Lung microvascular endothelial cell (primary cell): ENCODE data around the gene BCL11B. TPM values are rescaled to one million over a fixed set of nuclear protein-coding genes. Genes with fewer than 3 reads are reported as not detected.
"Not testable (repeated sequence)": the region's sequence is repeated elsewhere in the genome, so short reads cannot be mapped to it uniquely, and the experiment has no call there.

ENCODE experiments used
- DNase-seq, 2 donors: peaks; one replicate each; pipeline versions ENCODE4 v3.0.0 to v3.0.0-alpha.2; 2010; ENCODE audit warnings: low read depth in 2 of 2
- total RNA-seq: library from RNA; depleted of rRNA; stranded (reverse); fragments of >200 nt; gene quantifications from 2 replicates; pipeline ENCODE4 v1.2.1, GENCODE V29; 2014

The BCL11B gene
- total RNA-seq, 1 donor from 2014 or later = under 0.01 TPM

DNA sequence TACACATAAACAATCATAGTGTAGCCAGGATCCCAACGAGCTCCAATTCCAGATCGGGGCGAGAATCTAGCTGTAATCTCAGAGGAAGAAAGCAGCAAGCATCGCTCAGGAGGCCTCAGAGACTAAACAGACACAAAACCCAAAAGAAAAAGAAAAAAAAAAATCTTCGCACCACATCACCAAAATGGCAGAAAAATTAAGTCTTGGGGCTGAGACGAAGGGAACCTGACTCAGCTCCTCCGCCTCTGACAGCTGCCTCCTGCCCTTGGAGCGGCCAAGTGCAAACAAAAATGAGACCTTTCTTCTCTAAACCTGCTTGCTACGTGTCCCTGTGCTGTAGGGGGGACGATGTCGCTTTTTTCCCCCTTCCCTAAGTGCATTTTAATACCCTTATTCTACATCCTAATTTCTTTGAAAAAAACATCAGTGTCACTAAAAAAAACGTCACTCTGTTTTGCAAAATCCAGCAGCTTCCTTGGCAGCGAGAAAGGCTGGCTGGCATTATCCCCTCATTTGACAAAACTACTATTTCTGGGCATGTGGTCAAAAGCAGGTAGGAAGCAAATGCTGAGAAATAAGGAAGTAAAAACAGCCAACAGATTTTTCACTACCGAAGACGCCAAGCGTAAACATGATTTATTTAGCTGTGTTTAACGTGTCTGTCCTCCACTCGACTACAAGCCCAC is 30.5 kb downstream of the BCL11B start:
- no peak for DNase-seq

- DNase-seq = no peak
Observed at GRCh38 chr14:99240627-99241324, 31.2 kb downstream of the BCL11B start.

- no peak for DNase-seq
Observed at GRCh38 chr14:99239661-99240092, 32.3 kb downstream of the BCL11B start.

- no peak for DNase-seq
Observed at GRCh38 chr14:99238216-99238615, 33.8 kb downstream of the BCL11B start.

DNA sequence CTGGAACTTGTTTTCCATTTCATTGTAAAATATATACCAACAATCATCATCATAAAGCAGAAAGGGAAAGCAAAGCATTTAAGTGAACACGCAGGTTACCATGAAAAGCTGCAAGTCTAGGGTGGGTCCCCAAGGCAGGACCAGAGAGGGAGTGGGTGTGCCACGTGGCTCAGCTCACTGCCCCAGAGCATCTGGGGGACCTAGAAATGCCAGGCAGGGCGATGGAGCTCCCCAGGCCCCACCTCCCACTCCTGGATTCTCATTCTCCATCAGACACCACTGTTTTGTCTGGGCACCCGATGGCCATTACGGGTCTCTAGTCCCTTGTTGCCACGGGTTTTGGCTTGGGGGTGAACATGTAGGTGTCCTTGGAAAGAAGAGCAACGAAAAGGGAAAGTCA is 34.7 kb downstream of the BCL11B start:
- DNase-seq = no peak

GRCh38 chr14:99236386-99237138 is 35.4 kb downstream of the BCL11B start:
- no peak for DNase-seq

- DNase-seq = no peak
Observed at GRCh38 chr14:99235582-99236320, 36.2 kb downstream of the BCL11B start.

GRCh38 chr14:99234961-99235571 is 36.9 kb downstream of the BCL11B start:
- no peak for DNase-seq

GRCh38 chr14:99234355-99234754 is 37.6 kb downstream of the BCL11B start:
- no peak for DNase-seq

DNA sequence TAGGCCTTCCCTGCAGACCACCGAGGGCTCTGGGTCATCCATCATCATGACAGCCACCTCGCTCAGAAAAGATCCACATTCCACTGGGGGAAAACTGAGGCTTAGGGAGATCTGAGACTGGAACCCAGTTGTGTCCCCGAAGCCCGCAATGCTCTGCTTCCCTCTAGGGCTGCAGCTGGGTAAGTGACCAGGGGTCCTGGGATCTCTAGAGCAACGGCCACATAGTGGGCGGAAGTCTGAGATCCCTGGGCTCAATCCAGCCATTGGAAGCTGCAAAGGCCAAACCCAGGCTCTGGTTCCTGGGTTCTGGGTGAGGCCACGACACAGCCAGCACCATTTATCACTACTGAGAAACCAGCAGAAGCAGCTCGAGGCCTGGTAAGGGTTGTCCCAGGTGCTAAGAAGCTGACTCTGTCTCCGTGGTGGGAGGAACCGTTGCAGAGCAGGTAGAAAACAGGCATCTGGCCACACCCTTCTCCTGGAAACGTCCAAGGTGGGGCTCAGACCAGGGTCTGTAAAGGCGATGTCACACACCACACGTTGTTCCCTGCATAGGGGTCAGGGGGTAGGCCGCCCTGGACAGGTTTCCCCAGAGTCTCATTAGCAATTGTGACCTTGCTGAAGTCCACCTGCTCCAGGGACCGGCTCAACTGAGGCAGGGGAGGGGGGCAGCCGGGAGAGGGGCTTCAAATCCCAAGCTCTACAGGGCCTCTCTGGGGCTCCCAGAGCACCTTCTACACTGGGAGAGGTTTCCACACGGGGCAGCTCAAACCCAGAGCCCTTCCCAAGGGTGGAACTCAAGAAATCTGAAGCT is 38.6 kb downstream of the BCL11B start:
- no peak for DNase-seq

- DNase-seq = no peak
Observed at GRCh38 chr14:99232714-99233214, 39.2 kb downstream of the BCL11B start.

- no peak for DNase-seq
Observed at GRCh38 chr14:99231850-99232713, 39.9 kb downstream of the BCL11B start.

DNA sequence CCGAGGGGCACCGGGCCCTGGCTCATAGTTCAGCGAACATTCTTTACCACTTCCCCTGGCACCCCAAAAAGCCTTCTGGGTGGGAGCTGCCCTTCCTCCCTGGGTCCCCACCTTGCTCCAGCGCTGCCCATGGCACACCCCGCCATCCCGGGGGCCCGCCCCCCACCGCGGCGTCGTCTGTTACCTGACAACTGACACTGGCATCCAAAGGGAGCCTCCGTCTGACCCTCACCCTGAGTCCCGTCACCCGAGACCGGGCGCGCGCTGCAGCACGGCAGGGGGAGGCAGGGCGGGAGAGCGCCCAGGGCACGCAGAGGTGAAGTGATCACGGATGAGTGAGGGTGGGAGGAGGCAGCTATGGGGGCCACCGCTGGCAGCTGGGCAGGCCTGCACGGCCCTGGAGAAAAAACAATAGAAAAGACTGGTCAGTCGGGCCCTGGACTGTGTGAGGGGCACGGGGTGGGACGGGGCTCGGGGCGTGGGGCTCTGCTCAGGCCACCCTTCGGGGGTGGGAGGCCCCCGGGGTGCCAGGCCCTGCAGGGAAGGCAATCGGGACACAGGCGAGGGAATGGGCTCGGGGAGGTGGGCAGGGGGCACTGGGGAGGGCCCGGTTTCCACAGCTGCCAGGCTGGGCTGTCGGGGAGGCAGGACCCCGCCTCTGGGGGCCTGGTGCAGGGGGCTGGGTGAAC is 40.7 kb downstream of the BCL11B start:
- DNase-seq = no peak

- DNase-seq = no peak
Observed at GRCh38 chr14:99230208-99231151, 41.5 kb downstream of the BCL11B start.

DNA sequence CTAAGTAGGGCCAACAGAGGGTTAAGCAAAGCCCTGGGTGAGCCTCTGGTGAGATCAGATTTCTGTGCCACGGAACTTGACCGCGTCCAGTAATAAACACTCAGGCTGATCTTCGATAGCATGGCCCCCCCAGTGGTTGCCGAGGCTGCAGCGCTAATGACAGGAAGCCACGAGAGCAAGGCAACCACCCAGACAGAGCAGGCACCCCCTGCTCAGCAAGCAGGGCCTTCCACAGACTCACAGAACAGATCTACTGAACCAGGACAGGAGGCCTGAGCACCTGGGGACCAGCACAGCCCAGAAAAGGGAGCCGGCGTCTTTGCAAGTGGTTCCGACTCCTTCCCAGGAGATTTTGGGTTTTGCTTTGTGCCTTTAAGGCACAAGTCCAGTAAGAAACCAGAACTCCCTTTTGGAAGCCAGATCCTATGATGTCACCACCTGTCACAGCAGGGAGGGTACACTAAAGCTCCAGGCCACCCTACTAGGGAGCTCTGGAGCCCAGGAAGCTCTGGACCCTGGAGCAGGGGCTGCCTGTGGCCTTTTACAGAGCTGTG is 42.3 kb downstream of the BCL11B start:
- no peak for DNase-seq

DNA sequence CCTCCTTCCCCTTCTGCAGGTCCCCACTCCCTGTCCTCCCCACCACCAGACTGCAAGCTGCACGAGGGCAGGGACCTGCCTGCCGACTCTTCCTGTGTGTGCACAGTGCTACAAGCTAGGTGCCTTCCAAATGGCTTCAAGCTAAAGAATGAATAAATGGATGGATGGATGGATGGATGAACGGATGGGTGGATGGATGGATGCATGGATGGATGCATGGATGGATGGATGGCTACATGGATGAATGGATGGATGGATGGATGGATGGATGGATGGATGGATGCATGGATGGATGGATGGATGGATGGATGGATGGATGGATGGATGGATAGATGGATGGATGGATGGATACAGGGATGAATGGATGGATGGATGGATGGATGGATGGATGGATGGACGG is 43.2 kb downstream of the BCL11B start:
- DNase-seq = not testable (repeated sequence)

- no peak for DNase-seq
Observed at GRCh38 chr14:99226687-99227086, 45.3 kb downstream of the BCL11B start.
